Ureter (tissue), 1 donor: ENCODE results near the gene PPHLN1. TPM values are rescaled to one million over a fixed set of nuclear protein-coding genes. Genes with fewer than 3 reads are reported as not detected.
"Not testable (repeated sequence)": the region's sequence is repeated elsewhere in the genome, so short reads cannot be mapped to it uniquely, and the experiment has no call there.

Source experiments
- DNase-seq: peaks from one replicate; pipeline ENCODE4 v3.0.0-alpha.2; 2020; ENCODE audit warnings: low spot score
- total RNA-seq: library from RNA; stranded (reverse); gene quantifications from one replicate; pipeline ENCODE4 v1.2.4, GENCODE V29; 2023
- donor health status: DM: yes; HTN: yes; CAD: no.

PPHLN1 gene
- total RNA-seq, 1 donor from 2014 or later: 70.6 TPM

DNA sequence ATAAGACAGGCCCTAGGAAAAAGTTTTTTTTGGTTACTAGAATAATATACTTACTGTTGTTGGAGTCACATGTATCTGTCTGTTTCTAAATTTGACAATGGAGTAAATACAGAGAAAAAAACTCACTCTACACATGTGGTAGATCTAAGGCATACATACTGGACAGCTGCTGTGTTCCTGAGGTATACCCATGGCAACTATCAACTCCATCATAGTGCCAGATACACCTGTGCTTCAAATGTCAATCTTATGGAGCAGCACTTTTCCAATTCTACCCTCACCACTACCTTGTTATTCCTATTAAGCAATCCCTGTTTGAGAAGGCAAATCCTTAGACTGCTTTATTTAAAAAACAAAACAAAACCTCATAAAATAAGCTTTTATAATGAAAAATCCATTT is 3.4 kb upstream of the PPHLN1 start:
- DNase-seq: no peak

DNA sequence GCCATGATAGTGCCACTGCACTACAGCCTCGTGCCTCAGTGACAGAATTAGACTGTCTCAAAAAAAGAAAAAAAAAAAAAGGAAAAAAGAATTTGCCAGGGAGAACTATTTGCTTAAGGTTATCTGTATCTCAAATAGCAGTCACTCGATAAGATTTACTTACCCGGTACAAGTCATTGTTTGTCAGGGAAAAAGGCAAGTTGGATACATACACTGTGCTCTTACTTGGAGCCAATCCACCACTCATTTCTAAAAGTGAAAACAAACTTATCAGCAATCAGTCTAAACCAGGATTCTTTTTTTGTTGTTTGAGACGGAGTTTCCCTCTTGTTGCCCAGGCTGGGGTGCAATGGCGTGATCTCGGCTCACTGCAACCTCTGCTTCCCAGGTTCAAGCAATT is 2.1 kb upstream of the PPHLN1 start:
- DNase-seq: no peak

DNA sequence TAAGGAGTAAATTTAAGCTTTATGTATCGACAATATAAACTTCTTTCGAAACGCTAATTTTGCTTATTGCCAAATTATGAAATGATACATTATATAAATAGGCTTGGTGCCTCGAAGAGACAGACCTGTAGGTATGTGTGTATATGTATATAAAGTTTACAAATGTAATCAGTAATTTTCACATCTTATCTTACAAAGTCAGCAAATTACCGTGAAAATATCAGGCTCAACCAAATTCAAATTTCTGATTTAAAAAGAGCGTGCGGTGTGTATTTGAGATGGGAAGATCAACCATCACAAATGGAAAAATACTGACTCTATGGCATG is 678 bp upstream of the PPHLN1 start:
- no peak for DNase-seq

DNA sequence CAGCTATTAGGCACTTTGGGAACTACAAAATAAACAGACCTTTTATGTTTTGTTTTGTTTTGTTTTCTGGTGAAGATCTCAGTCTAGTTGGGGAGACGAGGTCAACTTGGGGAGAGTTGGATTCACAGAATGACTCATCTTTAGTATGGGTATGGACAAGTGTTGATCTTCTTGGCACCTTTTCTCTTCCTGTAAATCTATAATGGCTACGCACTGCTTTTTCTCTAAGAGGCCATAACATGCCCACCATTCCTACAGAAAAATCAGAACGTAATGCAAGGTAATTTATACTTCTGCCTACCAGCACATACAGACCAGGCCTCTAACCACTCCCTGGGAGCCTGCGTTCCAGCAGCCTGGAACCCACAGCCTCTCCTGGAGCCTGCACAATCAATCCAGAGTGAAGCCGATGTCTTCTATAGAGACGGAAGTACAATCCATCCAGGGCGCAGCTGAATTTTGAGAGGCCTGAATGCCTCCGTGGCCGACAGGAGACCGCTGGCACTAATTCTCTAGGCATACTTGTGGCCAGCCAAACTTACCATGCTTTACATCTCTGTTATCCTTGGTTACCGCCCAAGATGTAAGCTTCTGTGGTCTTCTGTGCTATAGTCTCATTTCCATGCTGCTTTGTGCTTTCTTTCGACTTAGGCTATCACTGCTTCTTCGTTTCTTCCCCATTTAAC is 717 bp downstream of the PPHLN1 start:
- no peak for DNase-seq

DNA sequence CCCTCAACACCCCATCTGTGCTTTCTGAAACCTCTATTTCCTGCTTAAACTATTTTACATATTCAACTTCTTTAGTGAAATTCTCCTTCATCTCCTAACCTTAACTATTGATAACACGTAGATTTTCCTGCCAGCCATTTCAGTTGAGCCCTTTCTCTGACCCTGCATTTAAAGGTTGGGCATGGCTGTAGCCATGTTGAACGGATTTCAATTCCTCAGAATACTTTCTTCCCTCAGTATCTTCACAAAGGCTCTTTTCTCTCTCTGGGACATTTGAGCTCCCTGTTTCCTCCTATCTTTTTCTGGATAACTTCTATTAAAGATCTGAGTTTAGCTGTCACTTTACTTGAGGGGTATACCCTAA is 1.2 kb downstream of the PPHLN1 start:
- no peak for DNase-seq

DNA sequence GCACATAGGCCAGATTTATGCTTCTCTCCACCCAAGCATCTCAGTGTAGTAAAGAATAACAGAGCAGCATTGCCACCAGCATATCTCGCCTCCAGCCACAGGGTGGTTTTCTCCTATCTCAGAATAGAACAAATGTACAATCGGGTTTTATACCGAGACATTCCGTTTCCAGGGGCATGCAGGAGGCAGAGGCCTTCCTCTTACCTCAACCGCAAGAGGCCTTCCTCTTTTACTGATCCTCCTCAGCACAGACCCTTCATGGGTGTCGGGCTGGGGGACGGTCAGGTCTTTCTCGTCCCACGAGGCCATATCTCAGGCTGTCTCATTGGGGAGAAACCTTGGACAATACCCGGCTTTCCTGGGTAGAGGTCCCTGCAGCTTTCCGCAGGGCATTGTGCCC is 4.1 kb downstream of the PPHLN1 start:
- DNase-seq: not testable (repeated sequence)

DNA sequence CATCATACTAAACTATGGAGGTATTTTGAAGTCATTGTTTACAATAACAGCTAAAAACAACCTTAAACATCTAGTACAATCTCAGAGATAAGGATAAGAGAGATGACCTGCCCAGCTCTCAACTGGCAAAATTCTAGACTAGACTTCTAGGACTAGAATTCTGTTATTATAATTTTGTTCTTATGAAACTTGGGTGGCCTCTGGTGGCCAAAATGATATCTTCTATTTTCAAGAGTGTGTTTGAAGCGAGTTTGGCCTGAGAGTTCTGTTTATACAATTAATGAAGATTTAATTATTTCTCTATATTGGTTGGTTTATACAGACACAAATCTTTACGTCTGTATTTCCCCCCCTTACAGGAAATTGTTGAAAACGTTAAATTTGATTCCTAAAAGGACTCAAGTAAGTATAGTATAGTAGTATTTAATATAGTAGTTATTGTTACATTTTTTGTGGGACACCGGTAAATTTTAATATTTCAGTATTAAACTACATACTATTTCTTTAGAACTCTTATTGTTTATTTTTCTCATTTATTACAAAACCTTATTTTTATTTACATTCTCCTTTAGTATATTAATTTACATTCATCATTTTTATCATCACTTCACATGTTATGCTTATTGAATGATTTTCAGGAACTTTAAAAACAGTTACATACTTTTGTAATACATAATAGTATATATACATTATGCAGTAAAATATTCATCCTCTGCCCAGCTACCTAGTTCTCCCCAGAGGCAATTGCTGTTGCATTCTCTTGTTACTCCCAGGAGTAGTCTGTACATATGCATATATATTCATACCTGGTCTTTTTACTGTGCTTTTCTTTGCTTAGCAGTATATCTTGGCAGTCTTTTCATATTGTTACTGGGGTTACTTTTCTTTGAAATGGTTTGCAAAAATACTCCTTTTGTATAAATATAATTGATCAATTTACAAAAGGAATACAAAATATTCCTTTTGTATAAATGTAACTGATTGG is 6.6 kb downstream of the PPHLN1 start:
- DNase-seq: no peak

DNA sequence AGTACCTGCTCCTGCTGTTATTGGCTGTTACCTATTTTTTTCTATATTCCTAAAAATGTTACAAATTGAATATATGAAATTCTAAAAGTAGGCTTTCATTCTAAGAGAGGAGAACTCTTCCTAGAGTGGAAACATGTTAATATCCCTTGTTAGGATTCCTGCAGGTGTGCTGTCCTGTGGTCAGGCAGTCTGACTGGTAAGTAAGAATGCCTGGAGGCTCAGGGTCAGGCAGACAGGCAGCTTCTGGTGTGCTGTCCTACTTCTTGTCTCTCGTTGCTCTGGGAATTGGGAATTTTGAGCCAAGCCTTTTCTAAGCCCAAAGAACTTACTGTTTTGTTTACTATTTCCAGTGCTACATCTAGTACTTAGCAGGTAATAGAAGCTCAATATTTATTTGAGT is 10.3 kb downstream of the PPHLN1 start:
- DNase-seq: no peak

DNA sequence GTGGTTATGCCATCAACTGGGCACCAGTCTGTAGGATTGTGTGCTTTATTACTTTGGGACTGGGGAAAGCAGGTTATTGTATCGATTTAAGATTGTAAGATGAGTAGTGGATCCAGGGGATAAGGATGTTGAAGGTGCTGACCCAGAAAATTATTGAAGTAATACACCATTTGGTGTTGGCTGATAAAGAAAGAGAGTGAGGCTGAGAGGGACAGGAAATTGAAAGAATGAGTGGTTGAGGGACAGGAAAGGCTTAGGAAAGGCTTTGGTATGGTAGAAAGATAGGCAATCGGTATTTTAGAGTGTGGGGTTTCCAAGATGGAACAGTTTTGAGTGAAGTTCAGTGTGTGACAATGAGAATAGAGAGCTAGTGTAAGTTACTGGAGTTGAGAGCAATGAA is 12.3 kb downstream of the PPHLN1 start:
- DNase-seq: no peak

DNA sequence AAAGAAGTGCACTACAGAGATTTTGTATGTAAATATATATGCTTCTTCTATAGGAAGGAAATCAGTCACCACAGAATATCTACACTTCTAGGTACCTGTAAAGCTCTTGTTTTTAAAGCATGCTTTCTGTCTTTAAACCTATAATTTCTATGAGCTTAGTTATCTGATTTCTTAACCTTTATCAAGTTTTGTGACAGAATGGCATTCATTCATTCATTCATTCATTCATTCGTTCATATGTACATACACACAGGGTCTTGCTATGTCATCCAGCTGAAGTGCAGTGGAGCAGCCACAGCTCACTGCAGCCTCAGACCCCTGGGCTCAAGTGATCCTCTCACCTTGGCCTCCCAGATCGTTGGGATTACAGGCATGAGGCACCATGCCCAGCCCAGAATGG is 16.1 kb downstream of the PPHLN1 start:
- no peak for DNase-seq

DNA sequence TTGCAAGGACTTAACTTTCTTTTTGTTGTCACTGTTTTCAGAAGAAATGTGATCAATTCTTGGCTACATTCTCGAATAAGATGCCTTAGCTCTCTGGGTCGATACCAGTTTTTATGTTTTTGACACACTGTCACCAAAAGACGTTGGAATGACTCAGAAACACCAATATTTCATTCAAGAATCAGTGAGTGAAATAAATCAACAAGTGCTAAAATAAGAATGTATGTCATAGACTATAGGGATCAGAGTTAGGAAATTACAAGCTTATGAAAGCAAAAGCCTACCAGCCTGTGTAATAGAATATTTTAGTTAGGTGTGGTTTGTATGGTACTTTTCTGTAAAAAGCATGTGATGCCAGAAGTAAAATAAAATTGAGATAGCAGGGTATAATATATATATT is 17.8 kb downstream of the PPHLN1 start:
- no peak for DNase-seq

DNA sequence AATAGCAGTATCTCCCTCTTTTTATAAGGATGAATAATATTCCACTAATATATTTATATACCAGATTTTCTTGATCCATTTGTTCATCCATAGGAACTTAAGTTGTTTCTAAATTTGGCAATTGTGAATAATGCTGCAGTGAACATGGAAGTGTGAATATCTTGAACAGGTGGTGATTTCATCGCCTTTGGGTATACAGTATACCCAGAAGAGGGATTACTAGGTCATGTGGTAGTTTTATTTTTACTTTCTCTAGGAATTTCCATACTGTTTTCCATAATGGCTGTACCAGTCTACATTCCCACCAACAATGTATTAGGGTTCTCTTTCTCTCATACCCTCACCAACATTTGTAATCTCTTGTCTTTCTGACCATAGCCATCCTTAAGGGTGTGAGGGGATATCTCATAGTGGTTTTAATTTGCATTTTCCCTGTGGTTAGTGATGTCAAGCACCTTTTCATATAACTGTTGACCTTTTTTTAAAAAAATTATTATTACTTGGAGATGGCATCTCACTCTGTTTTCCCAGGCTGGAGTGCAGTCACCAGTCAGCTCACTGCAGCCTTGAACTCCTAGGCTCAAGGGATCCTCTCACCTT is 20.5 kb downstream of the PPHLN1 start:
- no peak for DNase-seq

DNA sequence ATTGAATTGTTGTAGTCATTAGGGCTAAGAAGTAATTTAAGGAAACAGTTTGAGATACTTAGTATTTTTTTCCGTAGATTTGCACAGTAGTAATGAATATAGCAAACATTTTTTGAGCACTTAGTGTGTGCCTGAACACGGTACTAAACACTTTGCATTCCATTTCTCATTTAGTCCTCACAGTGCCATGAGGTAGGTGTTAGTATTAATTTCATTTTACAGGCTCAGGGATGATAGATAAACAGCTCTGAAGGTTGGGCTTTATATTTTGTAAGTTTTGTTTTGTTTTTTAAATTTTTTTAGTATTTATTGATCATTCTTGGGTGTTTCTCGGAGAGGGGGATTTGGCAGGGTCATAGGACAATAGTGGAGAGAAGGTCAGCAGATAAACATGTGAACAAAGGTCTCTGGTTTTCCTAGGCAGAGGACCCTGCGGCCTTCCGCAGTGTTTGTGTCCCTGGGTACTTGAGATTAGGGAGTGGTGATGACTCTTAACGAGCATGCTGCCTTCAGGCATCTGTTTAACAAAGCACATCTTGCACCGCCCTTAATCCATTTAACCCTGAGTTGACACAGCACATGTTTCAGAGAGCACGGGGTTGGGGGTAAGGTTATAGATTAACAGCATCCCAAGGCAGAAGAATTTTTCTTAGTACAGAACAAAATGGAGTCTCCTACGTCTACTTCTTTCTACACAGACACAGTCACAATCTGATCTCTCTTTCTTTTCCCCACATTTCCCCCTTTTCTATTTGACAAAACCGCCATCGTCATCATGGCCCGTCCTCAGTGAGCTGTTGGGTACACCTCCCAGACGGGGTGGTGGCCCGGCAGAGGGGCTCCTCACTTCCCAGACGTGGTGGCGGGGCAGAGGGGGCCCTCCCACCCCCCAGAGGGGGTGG is 23.4 kb downstream of the PPHLN1 start:
- DNase-seq: not testable (repeated sequence)

DNA sequence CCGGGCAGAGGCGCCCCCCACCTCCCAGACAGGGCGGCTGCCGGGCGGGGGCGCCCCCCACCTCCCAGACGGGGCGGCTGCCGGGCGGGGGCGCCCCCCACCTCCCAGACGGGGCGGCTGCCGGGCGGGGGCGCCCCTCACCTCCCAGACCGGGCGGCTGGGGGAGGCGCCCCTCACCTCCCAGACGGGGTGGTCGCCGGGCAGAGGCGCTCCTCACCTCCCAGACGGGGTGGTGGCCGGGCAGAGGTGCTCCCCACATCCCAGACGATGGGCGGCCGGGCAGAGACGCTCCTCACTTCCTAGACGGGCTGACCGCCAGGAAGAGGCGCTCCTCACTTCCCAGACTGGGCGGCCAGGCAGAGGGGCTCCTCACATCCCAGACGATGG is 24.0 kb downstream of the PPHLN1 start:
- not testable (repeated sequence) for DNase-seq

DNA sequence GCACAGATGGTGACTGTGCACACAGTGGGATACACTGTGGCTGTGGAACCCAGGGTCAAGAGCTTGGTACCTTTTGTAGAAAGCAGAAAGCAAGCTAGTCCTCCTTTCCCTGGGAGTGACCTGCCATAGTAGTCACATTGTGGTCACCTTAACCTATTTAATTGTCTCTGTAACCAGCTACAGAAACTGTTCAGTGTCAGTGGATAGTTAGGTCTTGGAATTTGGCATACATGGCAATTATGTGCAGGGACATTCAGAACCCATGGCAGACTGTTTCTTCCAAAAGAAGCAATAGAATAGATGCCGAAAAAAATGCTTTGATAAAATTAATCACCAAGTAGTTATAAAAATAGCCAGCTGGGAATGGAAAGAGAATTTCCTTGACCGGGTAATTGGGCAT is 30.4 kb downstream of the PPHLN1 start:
- DNase-seq: no peak

DNA sequence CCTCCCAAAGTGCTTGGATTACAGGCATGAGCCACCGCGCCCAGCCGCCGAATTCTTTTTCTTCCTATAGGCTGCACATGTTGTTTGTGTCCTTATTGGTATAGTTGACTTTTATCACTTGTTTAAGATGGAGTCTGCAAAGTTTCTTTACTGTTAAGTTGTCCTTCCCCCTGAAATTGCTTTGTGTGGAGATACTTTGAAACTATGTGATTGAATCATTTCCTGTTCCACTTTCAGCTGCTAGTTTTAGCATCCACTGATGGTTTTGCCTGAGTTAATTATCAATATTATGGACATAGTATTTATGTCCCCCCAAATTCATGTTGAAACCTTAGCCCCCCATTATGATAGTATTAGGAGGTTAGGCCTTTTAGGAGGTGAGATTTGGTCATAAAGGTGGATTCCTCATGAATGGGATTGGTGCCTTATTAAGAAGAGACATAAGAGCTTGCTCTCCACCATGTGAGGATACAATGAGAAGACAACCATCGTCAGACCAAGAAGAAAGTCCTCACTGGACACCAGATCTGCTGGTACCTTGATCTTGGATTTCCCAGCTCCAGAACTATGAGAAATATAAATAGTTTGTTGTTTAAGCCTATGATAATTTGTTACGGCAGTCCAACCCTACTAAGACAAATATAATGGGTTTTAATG is 34.9 kb downstream of the PPHLN1 start:
- no peak for DNase-seq

DNA sequence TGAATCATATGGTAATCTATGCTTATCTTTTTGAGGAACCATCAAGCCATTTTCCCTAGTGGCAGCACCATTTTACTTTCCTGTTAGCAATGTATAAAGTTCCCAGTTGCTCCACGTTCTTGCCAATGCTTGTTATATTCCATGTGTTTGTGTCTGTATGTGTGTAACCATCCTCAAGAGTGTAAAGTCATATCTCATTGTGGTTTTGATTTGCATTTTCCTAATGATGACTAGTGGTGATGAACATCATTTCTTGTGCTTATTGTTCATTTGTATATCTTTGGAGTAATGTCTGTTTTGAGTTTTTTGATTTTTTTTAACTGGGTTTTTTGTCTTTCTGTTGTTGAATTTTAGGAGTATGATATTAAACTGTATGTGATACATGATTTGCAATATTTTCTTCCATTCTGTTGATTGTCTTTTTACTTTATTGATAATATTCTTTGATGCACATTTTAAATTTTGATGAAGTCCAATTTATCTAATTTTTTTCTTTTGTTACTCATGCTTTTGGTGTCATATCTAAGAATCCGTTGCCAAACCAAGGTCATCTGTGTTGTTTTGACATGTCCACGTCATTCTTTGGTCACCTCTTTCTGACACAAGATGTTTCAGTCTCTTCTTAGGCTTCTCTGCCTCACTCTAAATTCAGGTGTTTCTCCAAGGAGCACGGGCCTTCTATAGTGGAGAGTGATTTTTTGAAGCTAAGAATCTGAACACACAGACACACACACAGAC is 36.1 kb downstream of the PPHLN1 start:
- no peak for DNase-seq

DNA sequence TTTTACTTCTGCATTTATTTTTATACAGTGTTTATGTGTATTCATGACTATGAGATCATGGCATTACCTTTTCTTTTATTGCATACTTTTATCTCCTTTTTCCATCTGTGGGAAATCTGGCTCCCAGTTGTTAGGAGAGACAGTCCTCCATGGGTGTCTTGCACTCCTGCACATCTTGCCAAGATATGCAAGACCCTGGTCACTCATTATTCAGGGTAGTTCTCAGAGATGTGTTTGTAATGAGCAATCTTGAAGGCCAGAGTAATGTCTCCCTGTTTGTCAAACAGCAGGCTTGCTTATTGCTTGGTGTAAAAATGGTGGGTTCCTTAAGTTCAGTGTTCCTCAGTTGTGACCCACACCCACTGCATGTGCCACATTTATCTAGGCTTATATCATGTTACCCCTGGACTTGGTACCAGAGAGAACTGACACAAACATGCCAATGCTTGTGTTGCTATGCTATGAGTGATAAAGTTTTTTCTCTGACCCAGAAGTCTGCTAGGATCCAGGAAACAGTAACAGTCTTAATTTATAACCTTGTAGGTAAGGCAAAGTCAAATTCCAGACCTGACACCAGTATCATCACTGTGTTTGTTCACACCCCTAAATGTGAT is 36.8 kb downstream of the PPHLN1 start:
- DNase-seq: no peak

DNA sequence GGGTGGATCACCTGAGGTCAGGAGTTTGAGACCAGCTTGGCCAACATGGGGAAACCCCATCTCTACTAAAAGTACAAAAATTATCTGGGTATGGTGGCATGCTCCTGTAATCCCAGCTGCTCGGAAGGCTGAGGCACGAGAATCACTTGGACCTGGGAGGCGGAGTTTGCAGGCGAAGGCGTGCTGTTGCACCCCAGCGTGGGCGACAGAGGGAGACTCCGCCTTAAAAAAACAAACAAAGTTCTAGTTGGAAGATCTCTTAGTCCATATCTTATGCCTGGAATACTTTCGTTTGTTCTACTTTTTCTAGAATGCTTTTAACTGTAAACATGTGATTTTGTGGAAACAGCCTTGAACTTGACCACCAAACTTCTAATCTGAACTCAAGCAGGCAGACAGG is 38.7 kb downstream of the PPHLN1 start:
- DNase-seq: no peak

DNA sequence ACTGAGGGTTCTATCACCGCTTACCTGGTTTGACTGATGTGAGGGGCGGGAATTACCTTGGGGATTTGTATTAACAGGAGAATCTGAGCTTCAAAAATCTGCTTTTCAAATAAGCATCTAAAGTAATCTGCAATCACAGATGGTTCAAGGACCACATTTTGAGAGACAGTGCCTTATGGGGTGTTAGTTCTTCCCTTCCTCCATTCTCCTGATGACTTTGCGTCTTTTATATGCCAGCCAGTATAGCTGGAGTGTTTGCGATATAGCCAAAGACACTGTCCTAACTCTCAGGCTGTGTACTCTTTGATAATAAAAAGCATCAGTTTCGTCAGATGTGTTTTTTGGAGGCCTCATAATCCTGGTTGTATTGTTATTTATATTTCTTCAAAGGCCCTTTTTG is 39.5 kb downstream of the PPHLN1 start:
- DNase-seq: no peak
